ENCODE data around the gene OXCT2. TPM values are rescaled to one million over a fixed set of nuclear protein-coding genes. Genes with fewer than 3 reads are reported as not detected.

OXCT2 gene
- total RNA-seq, result 0.09 and 1.3 TPM in 2 replicates

GRCh38 chr1:39771022-39771532, at the start of gene OXCT2:
Gene OXCT2, minus strand, starts transcription at chr1:39771348. Its CDS starts 93 bp downstream, at chr1:39771255.

GRCh38 chr1:39788758-39789570, 17.8 kb upstream of the OXCT2 start, which contains the start of gene BMP8B:
Gene BMP8B, minus strand, starts transcription at chr1:39788865. Its CDS starts 380 bp downstream, at chr1:39788485.

GRCh38 chr1:39738622-39739366, 32.4 kb downstream of the OXCT2 start, which contains the start of gene PPIE:
Gene PPIE, plus strand, starts transcription at chr1:39738882. Its CDS starts 19 bp downstream, at chr1:39738901.

Other genes with a start within 250 kb of the OXCT2 start
- gene PABPC4, start 194.6 kb downstream of the OXCT2 start, total RNA-seq, result 190 and 301 TPM in 2 replicates
- gene HEYL, start 131.7 kb downstream of the OXCT2 start, total RNA-seq, result 0.85 and 1.1 TPM in 2 replicates
- gene NT5C1A, start 99.2 kb downstream of the OXCT2 start, total RNA-seq, result not detected in 2 replicates
- gene HPCAL4, start 79.9 kb downstream of the OXCT2 start, total RNA-seq, result 0.12 TPM in 1 of 2 replicates, not detected in the other
- gene PPIE, start 32.5 kb downstream of the OXCT2 start, total RNA-seq, result 31.2 and 38.7 TPM in 2 replicates
- gene BMP8B, start 17.5 kb upstream of the OXCT2 start, total RNA-seq, result not detected in 2 replicates
- gene TRIT1, start 112.2 kb upstream of the OXCT2 start, total RNA-seq, result 6.9 and 13.1 TPM in 2 replicates
- gene MYCL, start 130.6 kb upstream of the OXCT2 start, total RNA-seq, result 0.68 TPM in 1 of 2 replicates, not detected in the other
- gene MFSD2A, start 183.8 kb upstream of the OXCT2 start, total RNA-seq, result 2.8 and 7.2 TPM in 2 replicates

Measured in pericardium fibroblast (primary cell).